Panc1 (cell line): Measurements from ENCODE around the gene ARFIP1. TPM values are rescaled to one million over a fixed set of nuclear protein-coding genes. Genes with fewer than 3 reads are reported as not detected.

Experiments
- ATAC-seq: fragments of 200-7000 bp; cut with Tn5 transposase; 2 replicates; pipeline ENCODE4 v1.9.1; 2020; ENCODE audit warnings: mild to moderate bottlenecking, moderate library complexity
- BruUV-seq: library from RNA; stranded (reverse); fragments of 400-500 nt; replicated peaks from 2 replicates; lab custom pipeline; 2021; lab: Mats Ljungman, UMichigan
- CTCF ChIA-PET: fragments of 300-600 bp; sonication (Branson Sonifier 250); formaldehyde crosslinking; loops from one replicate; lab custom pipeline; 2022; ENCODE audit warnings: antibody characterized with exemption; lab: Charles Lee
- POLR2A ChIA-PET: fragments of 300-600 bp; sonication (Branson Sonifier 250); formaldehyde crosslinking; loops from one replicate; lab custom pipeline; 2022; ENCODE audit warnings: antibody characterized with exemption; lab: Charles Lee
- DNase-seq: peaks from one replicate; pipeline ENCODE4 v3.0.0-alpha.2; 2010; ENCODE audit warnings: low read depth, low spot score
- H3K27ac ChIP-seq: 2 replicates; pipeline ENCODE4 v1.5.1; 2011; ENCODE audit warnings: mild to moderate bottlenecking, low read length, inconsistent platforms
- H3K27me3 ChIP-seq: fragments of 200-500 bp; sonication (Bioruptor generic); 2 replicates; pipeline ENCODE4 v1.6.0; 2014; ENCODE audit warnings: low read length, inconsistent platforms; ENCODE audit not compliant: control insufficient read depth, insufficient read depth
- H3K36me3 ChIP-seq: fragments of 200-500 bp; sonication (Bioruptor generic); 2 replicates; pipeline ENCODE4 v1.5.1; 2014; ENCODE audit warnings: inconsistent platforms, mild to moderate bottlenecking, low read length, moderate library complexity; ENCODE audit not compliant: control insufficient read depth, insufficient read depth
- H3K4me1 ChIP-seq: 2 replicates; pipeline ENCODE4 v1.5.1; 2011; ENCODE audit warnings: inconsistent platforms, mild to moderate bottlenecking, low read length, moderate library complexity; ENCODE audit not compliant: control insufficient read depth, insufficient read depth
- H3K4me3 ChIP-seq, 2 experiments: 2 replicates each; pipeline ENCODE4 v1.5.1; 2011 to 2012; ENCODE audit warnings: low read depth in 2 of 2, low read length in 2 of 2, mild to moderate bottlenecking in 2 of 2, inconsistent platforms in 1 of 2, moderate library complexity in 1 of 2
- H3K9me3 ChIP-seq: fragments of 200-500 bp; sonication (Bioruptor generic); 2 replicates; pipeline ENCODE4 v1.5.1; 2014; ENCODE audit warnings: low read depth, mild to moderate bottlenecking, inconsistent platforms, low read length, moderate library complexity; ENCODE audit not compliant: control insufficient read depth, insufficient read depth
- POLR2AphosphoS5 ChIP-seq: IDR thresholded peaks from 2 replicates; pipeline ENCODE4 v1.6.1; 2012; ENCODE audit warnings: mild to moderate bottlenecking, low read depth, low read length, moderate library complexity
- SIN3A ChIP-seq: IDR thresholded peaks from 2 replicates; pipeline ENCODE4 v1.6.1; 2012; ENCODE audit warnings: low read depth, mild to moderate bottlenecking, low read length, moderate library complexity, borderline replicate concordance; ENCODE audit not compliant: insufficient read depth
- TCF7L2 ChIP-seq: IDR thresholded peaks from 2 replicates; pipeline ENCODE4 v1.6.1; 2011; ENCODE audit warnings: mild to moderate bottlenecking, low read depth, low read length, inconsistent platforms
- in situ Hi-C: cut with HindIII; loops from 2 replicates; pipeline ENCODE4 v1.10.0; 2016; ENCODE audit warnings: low sequenced_read_pairs, low pct_unique_long_range_greater_than_20kb
- intact Hi-C: fragments of 100-400 bp; cut with micrococcal nuclease; formaldehyde crosslinking; loops from one replicate; pipeline ENCODE4 v1.10.0; 2022; ENCODE audit not compliant: unreplicated experiment
- total RNA-seq: library from RNA; stranded (reverse); gene quantifications from one replicate; pipeline ENCODE4 v1.2.1, GENCODE V29; 2021; ENCODE audit not compliant: unreplicated experiment
- TF ChIP-seq, protein P1 (sequence below): fragments of 450-650 bp; IDR thresholded peaks from 2 replicates; pipeline ENCODE4 v1.5.1; 2017; ENCODE audit warnings: mild to moderate bottlenecking
- TF ChIP-seq, protein P2 (sequence below), 2 experiments: IDR thresholded peaks; 2 replicates each; pipeline ENCODE4 v1.6.1; 2011 to 2012; ENCODE audit warnings: low read depth in 2 of 2, control low read depth in 1 of 2, low read length in 1 of 2, mild to moderate bottlenecking in 1 of 2, moderate library complexity in 1 of 2; ENCODE audit not compliant: insufficient read depth in 1 of 2

ARFIP1 gene
- total RNA-seq, 1 experiment from 2014 or later: 22.2 TPM

DNA sequence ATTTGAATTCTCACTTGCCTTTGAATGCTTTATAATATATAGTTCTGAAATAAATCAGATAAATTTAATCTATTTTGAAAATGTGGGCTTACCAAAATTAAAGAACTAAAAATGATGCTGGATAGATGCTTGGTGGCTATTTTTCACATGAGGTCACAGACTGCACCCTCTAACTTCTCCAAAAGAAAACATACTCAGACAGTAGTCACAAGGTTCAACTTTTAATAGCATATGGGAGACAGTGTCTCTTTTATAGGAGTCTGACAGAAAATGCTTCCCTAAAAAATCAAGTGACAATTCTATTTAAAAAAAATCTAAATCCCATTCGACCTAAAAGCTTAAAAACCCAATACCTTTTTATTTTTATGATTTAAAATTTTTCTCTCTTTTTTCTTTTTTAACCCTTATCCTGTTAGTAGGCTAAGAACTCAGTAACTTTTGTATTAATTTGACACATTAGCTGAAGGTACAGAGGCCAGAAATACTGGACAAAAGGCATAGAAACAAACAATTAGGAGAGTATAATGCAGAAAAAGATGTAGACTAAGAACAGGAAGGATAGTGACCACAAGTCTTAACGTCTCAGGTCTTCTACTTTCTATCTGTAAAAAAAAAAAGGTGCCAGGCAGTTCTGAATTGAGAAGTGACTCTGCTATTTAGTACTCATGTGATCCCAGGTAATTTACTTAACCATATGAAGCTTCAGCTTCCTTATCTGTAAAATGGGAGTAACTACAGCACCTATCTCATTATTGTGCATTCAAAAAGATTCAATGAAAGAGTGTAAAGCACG lies 7.8 kb upstream of the ARFIP1 start:
- Histone ChIP-seq H3K4me3 (no peak overlapping the region), H3K27ac (no peak overlapping the region), H3K4me1 (no peaks in the 10 kb centered on the region), H3K27me3 (no peaks in the 10 kb centered on the region), H3K36me3 (no peaks in the 10 kb centered on the region), H3K9me3 (no peaks in the 10 kb centered on the region)
- ATAC-seq (no peak), DNase-seq (no peak)
- ChIA-PET POLR2A (no interaction called here), CTCF (interaction anchor here (0.6 kb wide), 1 partner anchor 178 kb away, joined by 3 read pairs; no protein-coding TSS in a partner anchor)
- in situ Hi-C loops (no loop called here), intact Hi-C loops (no loop called here)
- no TSS peak for BruUV-seq
- TF ChIP-seq, protein P1, sequence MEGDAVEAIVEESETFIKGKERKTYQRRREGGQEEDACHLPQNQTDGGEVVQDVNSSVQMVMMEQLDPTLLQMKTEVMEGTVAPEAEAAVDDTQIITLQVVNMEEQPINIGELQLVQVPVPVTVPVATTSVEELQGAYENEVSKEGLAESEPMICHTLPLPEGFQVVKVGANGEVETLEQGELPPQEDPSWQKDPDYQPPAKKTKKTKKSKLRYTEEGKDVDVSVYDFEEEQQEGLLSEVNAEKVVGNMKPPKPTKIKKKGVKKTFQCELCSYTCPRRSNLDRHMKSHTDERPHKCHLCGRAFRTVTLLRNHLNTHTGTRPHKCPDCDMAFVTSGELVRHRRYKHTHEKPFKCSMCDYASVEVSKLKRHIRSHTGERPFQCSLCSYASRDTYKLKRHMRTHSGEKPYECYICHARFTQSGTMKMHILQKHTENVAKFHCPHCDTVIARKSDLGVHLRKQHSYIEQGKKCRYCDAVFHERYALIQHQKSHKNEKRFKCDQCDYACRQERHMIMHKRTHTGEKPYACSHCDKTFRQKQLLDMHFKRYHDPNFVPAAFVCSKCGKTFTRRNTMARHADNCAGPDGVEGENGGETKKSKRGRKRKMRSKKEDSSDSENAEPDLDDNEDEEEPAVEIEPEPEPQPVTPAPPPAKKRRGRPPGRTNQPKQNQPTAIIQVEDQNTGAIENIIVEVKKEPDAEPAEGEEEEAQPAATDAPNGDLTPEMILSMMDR: no peak
- no peak for TF ChIP-seq POLR2AphosphoS5
- no peak for TF ChIP-seq TCF7L2
- TF ChIP-seq, protein P2, sequence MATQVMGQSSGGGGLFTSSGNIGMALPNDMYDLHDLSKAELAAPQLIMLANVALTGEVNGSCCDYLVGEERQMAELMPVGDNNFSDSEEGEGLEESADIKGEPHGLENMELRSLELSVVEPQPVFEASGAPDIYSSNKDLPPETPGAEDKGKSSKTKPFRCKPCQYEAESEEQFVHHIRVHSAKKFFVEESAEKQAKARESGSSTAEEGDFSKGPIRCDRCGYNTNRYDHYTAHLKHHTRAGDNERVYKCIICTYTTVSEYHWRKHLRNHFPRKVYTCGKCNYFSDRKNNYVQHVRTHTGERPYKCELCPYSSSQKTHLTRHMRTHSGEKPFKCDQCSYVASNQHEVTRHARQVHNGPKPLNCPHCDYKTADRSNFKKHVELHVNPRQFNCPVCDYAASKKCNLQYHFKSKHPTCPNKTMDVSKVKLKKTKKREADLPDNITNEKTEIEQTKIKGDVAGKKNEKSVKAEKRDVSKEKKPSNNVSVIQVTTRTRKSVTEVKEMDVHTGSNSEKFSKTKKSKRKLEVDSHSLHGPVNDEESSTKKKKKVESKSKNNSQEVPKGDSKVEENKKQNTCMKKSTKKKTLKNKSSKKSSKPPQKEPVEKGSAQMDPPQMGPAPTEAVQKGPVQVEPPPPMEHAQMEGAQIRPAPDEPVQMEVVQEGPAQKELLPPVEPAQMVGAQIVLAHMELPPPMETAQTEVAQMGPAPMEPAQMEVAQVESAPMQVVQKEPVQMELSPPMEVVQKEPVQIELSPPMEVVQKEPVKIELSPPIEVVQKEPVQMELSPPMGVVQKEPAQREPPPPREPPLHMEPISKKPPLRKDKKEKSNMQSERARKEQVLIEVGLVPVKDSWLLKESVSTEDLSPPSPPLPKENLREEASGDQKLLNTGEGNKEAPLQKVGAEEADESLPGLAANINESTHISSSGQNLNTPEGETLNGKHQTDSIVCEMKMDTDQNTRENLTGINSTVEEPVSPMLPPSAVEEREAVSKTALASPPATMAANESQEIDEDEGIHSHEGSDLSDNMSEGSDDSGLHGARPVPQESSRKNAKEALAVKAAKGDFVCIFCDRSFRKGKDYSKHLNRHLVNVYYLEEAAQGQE (IDR thresholded peaks at IDR 0.05; ENCODE audit: insufficient read depth in 1 of 2, low read depth in 2 of 2, low read length in 1 of 2): no peak
- TF ChIP-seq SIN3A: no peak

DNA sequence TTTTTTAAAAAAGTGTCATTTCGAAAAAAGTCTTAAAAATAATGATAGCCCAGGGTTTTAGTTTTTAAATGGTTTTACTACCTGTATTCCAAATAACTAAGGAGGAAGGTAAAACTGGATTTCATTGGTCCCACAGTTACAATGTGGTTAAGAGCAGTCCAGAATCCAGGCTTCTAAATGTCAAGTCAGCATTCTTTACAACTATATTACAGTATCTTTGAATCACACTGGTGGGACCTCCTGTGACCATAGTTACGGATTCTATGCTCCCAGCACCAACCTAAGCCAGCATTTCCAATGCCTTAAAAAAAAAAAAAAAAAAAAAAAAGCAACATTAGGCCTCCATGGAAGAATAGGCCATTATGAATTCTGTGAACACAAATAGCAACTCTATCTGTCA lies 6.4 kb upstream of the ARFIP1 start:
- H3K9me3 ChIP-seq: no peaks in the 10 kb centered on the region
- no peaks in the 10 kb centered on the region for H3K36me3 ChIP-seq
- TF ChIP-seq, protein P2 (IDR thresholded peaks at IDR 0.05; ENCODE audit: insufficient read depth in 1 of 2, low read depth in 2 of 2, low read length in 1 of 2): no peak
- no peak for TF ChIP-seq POLR2AphosphoS5
- TF ChIP-seq, protein P1: no peak
- TF ChIP-seq SIN3A: no peak
- no peak for TF ChIP-seq TCF7L2
- CTCF ChIA-PET: no interaction called here
- POLR2A ChIA-PET: no interaction called here
- intact Hi-C loops: no loop called here
- in situ Hi-C loops: no loop called here
- ATAC-seq (no peak), DNase-seq (no peak)
- no peaks in the 10 kb centered on the region; the same call in 1 of the 2 replicates for H3K4me1 ChIP-seq
- no peak overlapping the region for H3K27ac ChIP-seq
- no peak overlapping the region for H3K4me3 ChIP-seq
- BruUV-seq: no TSS peak
- no peaks in the 10 kb centered on the region for H3K27me3 ChIP-seq
